Calu3 (cell line): ENCODE data around the gene CALM1. TPM values are rescaled to one million over a fixed set of nuclear protein-coding genes. Genes with fewer than 3 reads are reported as not detected.

Experiments
- BruUV-seq: library from RNA; stranded (reverse); fragments of 400-500 nt; replicated peaks from 2 replicates; lab custom pipeline; 2021; lab: Mats Ljungman, UMichigan
- CTCF ChIA-PET: fragments of 300-600 bp; sonication (Branson Sonifier 250); formaldehyde crosslinking; loops from one replicate; lab custom pipeline; 2022; ENCODE audit warnings: antibody characterized with exemption; lab: Charles Lee
- DNase-seq: peaks from one replicate; pipeline ENCODE4 v3.0.0; 2022
- H3K27ac Mint-ChIP-seq: one replicate; pipeline ENCODE4 v1.8.0; 2022; ENCODE audit warnings: mixed read lengths; ENCODE audit not compliant: unreplicated experiment
- H3K27me3 Mint-ChIP-seq: one replicate; pipeline ENCODE4 v1.8.0; 2022; ENCODE audit warnings: mixed read lengths; ENCODE audit not compliant: unreplicated experiment
- H3K36me3 Mint-ChIP-seq: one replicate; pipeline ENCODE4 v1.8.0; 2022; ENCODE audit warnings: mild to moderate bottlenecking, moderate library complexity, mixed read lengths; ENCODE audit not compliant: insufficient read depth, unreplicated experiment
- H3K4me1 Mint-ChIP-seq: one replicate; pipeline ENCODE4 v1.8.0; 2022; ENCODE audit warnings: mild to moderate bottlenecking, low read depth, mixed read lengths; ENCODE audit not compliant: unreplicated experiment
- H3K4me3 Mint-ChIP-seq: one replicate; pipeline ENCODE4 v1.8.0; 2022; ENCODE audit warnings: mild to moderate bottlenecking, low read depth, moderate library complexity, mixed read lengths; ENCODE audit not compliant: unreplicated experiment
- H3K9me3 Mint-ChIP-seq: one replicate; pipeline ENCODE4 v1.8.0; 2022; ENCODE audit warnings: low read depth, mixed read lengths; ENCODE audit not compliant: unreplicated experiment
- intact Hi-C: fragments of 100-400 bp; cut with micrococcal nuclease; formaldehyde crosslinking; loops from one replicate; pipeline ENCODE4 v1.10.0; 2022; ENCODE audit not compliant: unreplicated experiment
- total RNA-seq: library from RNA; stranded (reverse); gene quantifications from 2 replicates; pipeline ENCODE4 v1.2.3, GENCODE V29; 2022
- TF ChIP-seq, protein P1 (sequence below): fragments of 200-600 bp; IDR thresholded peaks from one replicate; pipeline ENCODE4 v1.8.0; 2022; ENCODE audit warnings: antibody characterized with exemption; ENCODE audit not compliant: unreplicated experiment

The CALM1 gene
- total RNA-seq, 1 experiment from 2014 or later = 242 TPM

DNA sequence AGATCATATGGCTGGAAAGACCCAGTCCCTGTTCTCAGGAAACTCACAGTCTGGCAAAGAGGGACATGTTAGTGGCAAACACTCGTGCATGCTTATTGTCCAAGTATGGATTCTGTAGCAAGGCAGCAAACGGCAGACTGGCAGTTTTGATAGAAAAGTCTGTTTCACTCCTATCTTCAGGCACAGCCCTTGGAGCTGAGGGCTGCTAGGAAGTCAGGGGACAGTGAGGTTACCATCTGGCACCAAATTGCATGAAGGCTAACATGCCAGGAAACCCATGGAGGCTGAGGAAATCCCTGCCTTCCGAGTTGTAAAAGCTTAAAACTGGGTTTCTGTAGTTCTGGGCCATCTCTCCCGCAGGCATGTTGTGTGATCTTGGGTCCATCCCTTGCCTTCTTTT, 32.9 kb downstream of the CALM1 start:
- Mint-ChIP-seq H3K4me3 (no peak overlapping the region), H3K9me3 (no peaks in the 10 kb centered on the region), H3K27ac (no peak overlapping the region), H3K4me1 (no peaks in the 10 kb centered on the region), H3K27me3 (no peaks in the 10 kb centered on the region), H3K36me3 (no peaks in the 10 kb centered on the region)
- intact Hi-C loops = no loop called here
- TF ChIP-seq, protein P1, sequence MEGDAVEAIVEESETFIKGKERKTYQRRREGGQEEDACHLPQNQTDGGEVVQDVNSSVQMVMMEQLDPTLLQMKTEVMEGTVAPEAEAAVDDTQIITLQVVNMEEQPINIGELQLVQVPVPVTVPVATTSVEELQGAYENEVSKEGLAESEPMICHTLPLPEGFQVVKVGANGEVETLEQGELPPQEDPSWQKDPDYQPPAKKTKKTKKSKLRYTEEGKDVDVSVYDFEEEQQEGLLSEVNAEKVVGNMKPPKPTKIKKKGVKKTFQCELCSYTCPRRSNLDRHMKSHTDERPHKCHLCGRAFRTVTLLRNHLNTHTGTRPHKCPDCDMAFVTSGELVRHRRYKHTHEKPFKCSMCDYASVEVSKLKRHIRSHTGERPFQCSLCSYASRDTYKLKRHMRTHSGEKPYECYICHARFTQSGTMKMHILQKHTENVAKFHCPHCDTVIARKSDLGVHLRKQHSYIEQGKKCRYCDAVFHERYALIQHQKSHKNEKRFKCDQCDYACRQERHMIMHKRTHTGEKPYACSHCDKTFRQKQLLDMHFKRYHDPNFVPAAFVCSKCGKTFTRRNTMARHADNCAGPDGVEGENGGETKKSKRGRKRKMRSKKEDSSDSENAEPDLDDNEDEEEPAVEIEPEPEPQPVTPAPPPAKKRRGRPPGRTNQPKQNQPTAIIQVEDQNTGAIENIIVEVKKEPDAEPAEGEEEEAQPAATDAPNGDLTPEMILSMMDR = no peak
- BruUV-seq = no TSS peak
- CTCF ChIA-PET = no interaction called here
- no peak for DNase-seq

DNA sequence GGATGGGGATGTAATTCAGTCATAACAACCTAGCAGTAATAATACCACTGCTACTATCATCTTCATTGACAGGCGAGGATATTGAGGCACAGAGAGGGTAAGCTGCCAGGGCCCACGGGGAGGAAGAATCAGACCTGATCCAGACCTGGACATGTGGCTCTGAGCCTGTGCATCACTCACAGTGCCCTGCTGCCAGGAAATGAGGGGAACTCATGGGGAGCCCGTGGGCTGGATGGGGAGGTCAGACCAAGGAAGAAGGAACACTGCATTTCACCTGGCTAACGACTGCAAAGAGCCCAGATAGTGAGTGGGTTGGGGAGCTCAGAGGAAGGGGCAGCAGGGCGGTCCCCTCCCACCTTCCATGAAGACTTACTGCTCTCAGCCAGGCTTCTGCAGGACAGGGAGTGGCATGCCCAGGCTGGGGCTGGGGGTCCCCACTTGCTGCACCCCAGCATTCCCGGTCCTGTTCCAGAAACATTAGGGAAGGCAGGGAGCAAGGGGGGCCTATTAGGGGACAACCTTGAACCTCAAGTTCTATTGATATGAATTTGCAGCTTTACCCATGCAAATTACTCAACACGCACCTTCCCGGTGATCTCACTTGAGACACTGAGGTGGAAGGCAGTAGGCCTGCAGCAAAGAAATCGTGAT, 37.7 kb downstream of the CALM1 start:
- DNase-seq = no peak
- H3K27me3 Mint-ChIP-seq = no peaks in the 10 kb centered on the region
- intact Hi-C loops = no loop called here
- no peak overlapping the region for H3K4me3 Mint-ChIP-seq
- H3K27ac Mint-ChIP-seq = no peak overlapping the region
- CTCF ChIA-PET = no interaction called here
- BruUV-seq = no TSS peak
- H3K9me3 Mint-ChIP-seq = no peaks in the 10 kb centered on the region
- no peaks in the 10 kb centered on the region for H3K36me3 Mint-ChIP-seq
- TF ChIP-seq, protein P1 = no peak
- H3K4me1 Mint-ChIP-seq = no peaks in the 10 kb centered on the region

DNA sequence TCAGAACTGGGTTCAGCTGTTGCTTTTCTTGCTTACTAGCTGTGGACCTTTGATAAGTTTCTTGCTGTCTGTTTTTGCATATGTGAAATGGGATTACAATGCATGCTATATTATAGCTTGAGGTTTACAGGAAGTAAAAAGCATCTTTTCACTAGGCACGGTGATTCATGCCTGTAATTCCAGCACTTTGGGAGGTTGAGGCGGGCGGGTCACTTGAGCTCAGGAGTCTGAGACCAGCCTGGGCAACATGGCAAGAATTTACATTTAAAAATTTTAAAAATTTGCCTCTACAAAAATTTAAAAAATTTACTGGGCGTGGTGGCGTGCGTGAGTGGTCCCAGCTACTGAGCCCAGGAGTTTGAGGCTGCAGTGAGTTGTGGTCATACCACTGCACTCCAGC, 42.0 kb downstream of the CALM1 start:
- H3K27ac Mint-ChIP-seq = no peak overlapping the region
- BruUV-seq = no TSS peak

DNA sequence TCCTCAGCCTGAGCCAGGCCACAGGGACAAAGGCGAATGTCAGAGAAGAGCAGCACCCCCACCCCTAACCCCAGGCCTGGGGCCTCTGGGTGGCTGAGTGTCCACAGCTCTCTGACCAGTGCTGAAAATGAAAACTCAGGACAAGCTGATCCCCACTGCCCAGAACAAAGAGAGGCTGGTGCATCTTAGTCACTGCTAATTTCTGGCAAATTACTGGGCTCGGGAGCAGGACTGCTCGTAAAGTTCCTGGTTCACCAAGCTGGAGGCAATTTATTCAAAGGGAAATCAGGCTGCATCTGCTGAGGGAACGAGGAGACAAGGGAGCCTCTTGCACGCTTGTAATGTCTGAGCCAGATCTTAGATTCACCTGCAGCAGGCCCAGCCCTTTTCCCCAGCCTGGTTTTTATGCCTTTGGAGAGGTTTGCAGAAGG, 43.2 kb downstream of the CALM1 start:
- Mint-ChIP-seq H3K27me3 (no peaks in the 10 kb centered on the region), H3K36me3 (peaks cover 12% of the 10 kb centered on the region), H3K4me3 (no peak overlapping the region), H3K4me1 (peaks cover 17% of the 10 kb centered on the region), H3K27ac (no peak overlapping the region), H3K9me3 (no peaks in the 10 kb centered on the region)
- DNase-seq = no peak
- TF ChIP-seq, protein P1 = no peak
- CTCF ChIA-PET = no interaction called here
- no TSS peak for BruUV-seq
- intact Hi-C loops = no loop called here

More for the DNA sequence above, 42.0 kb downstream of the CALM1 start:
- Mint-ChIP-seq H3K27me3 (no peaks in the 10 kb centered on the region), H3K4me3 (no peak overlapping the region), H3K36me3 (peaks cover 8% of the 10 kb centered on the region), H3K9me3 (no peaks in the 10 kb centered on the region), H3K4me1 (peaks cover 9% of the 10 kb centered on the region)
- DNase-seq = no peak
- intact Hi-C loops = no loop called here
- CTCF ChIA-PET = interaction anchor here (0.7 kb wide), 1 partner anchor 111 kb away, joined by 4 read pairs; no protein-coding TSS in a partner anchor
- TF ChIP-seq, protein P1 = no peak
